GM23248 (cell line): ENCODE measurements around the gene ADAT3. TPM values are rescaled to one million over a fixed set of nuclear protein-coding genes. Genes with fewer than 3 reads are reported as not detected.
A peak's percentile ranks its signal among the peaks of the same experiment; 100 is the strongest.

Experiments
- DNase-seq: peaks from one replicate; pipeline ENCODE4 v3.0.0-alpha.2; 2015
- H2AFZ ChIP-seq: fragments of 200-600 bp; sonication (generic); 2 replicates; pipeline ENCODE4 v1.6.1; 2016; ENCODE audit warnings: antibody characterized with exemption
- H3F3A ChIP-seq: fragments of 200-600 bp; sonication (generic); 2 replicates; pipeline ENCODE4 v1.6.1; 2016; ENCODE audit warnings: mild to moderate bottlenecking, antibody characterized with exemption, mixed run types; ENCODE audit not compliant: insufficient read depth
- H3K27ac ChIP-seq: fragments of 200-600 bp; sonication (generic); 2 replicates; pipeline ENCODE4 v1.5.1; 2016; ENCODE audit warnings: mild to moderate bottlenecking
- H3K27me3 ChIP-seq: fragments of 200-600 bp; sonication (generic); replicated peaks from 2 replicates; pipeline ENCODE4 v1.6.1; 2016; ENCODE audit warnings: mild to moderate bottlenecking; ENCODE audit not compliant: insufficient read depth
- H3K36me3 ChIP-seq: fragments of 200-600 bp; sonication (generic); 2 replicates; pipeline ENCODE4 v1.6.1; 2016; ENCODE audit warnings: low read depth, mild to moderate bottlenecking
- H3K4me1 ChIP-seq: fragments of 200-600 bp; sonication (generic); 2 replicates; pipeline ENCODE4 v1.6.1; 2016; ENCODE audit warnings: mild to moderate bottlenecking; ENCODE audit not compliant: insufficient read depth
- H3K4me2 ChIP-seq: fragments of 200-600 bp; sonication (generic); one replicate; pipeline ENCODE4 v1.6.1; 2016; ENCODE audit warnings: mild to moderate bottlenecking; ENCODE audit not compliant: unreplicated experiment
- H3K4me3 ChIP-seq: fragments of 200-600 bp; sonication (generic); 2 replicates; pipeline ENCODE4 v1.5.1; 2016; ENCODE audit warnings: mild to moderate bottlenecking
- H3K79me2 ChIP-seq: fragments of 200-600 bp; sonication (generic); 2 replicates; pipeline ENCODE4 v1.6.1; 2016; ENCODE audit warnings: mild to moderate bottlenecking; ENCODE audit not compliant: insufficient read depth
- H3K9ac ChIP-seq: fragments of 200-600 bp; sonication (generic); 2 replicates; pipeline ENCODE4 v1.6.1; 2016; ENCODE audit warnings: mild to moderate bottlenecking
- H3K9me2 ChIP-seq: fragments of 200-600 bp; sonication (generic); 2 replicates; pipeline ENCODE4 v1.6.1; 2016; ENCODE audit warnings: mixed run types, mild to moderate bottlenecking, moderate library complexity; ENCODE audit not compliant: insufficient read depth
- H3K9me3 ChIP-seq: fragments of 200-600 bp; sonication (generic); one replicate; pipeline ENCODE4 v1.6.1; 2017; ENCODE audit warnings: low read depth
- H4K20me1 ChIP-seq: fragments of 200-600 bp; sonication (generic); 2 replicates; pipeline ENCODE4 v1.6.0; 2016; ENCODE audit not compliant: insufficient read depth
- EZH2 ChIP-seq: fragments of 200-600 bp; sonication (generic); IDR thresholded peaks from 2 replicates; pipeline ENCODE4 v1.6.1; 2018; ENCODE audit warnings: antibody characterized with exemption, mild to moderate bottlenecking; ENCODE audit not compliant: insufficient read depth, poor library complexity, severe bottlenecking
- EZH2phosphoT487 ChIP-seq: fragments of 200-600 bp; sonication (generic); IDR thresholded peaks from 2 replicates; pipeline ENCODE4 v1.6.1; 2018; ENCODE audit warnings: antibody characterized with exemption, moderate library complexity, mild to moderate bottlenecking, low read depth; ENCODE audit not compliant: insufficient read depth
- WGBS, 2 experiments: methylation state at CpG; one replicate each; pipeline ENCODE4 v1.1.6; 2015 to 2017; ENCODE audit warnings: low lambda C conversion rate in 2 of 2, low coverage in 1 of 2; ENCODE audit errors: missing lambda C conversion rate in 2 of 2; 5-methylcytosine and 5-hydroxymethylcytosine counted together
- in situ Hi-C: fragments of 300-500 bp; cut with MboI; formaldehyde crosslinking; loops from 2 replicates; pipeline ENCODE4 v1.15.0; 2020
- polyA plus RNA-seq: library from polyadenylated mRNA; unstranded; fragments of >200 nt; fragmentation: Nextera tagmentation; extraction: Ambion mirVana; gene quantifications from 2 replicates; pipeline ENCODE4 v1.2.1, GENCODE V29; 2016
- total RNA-seq: library from RNA; depleted of rRNA; stranded (reverse); fragments of >200 nt; shearing (Covaris generic); gene quantifications from 2 replicates; pipeline ENCODE4 v1.2.3, GENCODE V29; 2014

ADAT3 gene
- total and polyA plus RNA-seq, 2 experiments from 2014 or later: 0.22 to 3.2 TPM

GRCh38 chr19:1950640-1951039 is 45.4 kb downstream of the ADAT3 start:
- Histone ChIP-seq H4K20me1 (no peaks in the 10 kb centered on the region), H3K9me2 (no peaks in the 10 kb centered on the region), H3K27me3 (no peaks in the 10 kb centered on the region), H3K4me3 (no peak overlapping the region), H3K4me2 (no peak overlapping the region), H3F3A (no peaks in the 10 kb centered on the region), H3K27ac (no peak overlapping the region), H3K79me2 (peaks cover 99% of the 10 kb centered on the region), H3K4me1 (no peaks in the 10 kb centered on the region), H3K36me3 (no peaks in the 10 kb centered on the region), H3K9ac (no peak overlapping the region), H3K9me3 (no peaks in the 10 kb centered on the region), H2AFZ (no peak overlapping the region)
- TF ChIP-seq EZH2 (no peak), EZH2phosphoT487 (no peak)
- in situ Hi-C loops: no loop called here
- 91 to 94% methylated on average over 12 to 16 of the region's 16 CpGs for WGBS, 2 experiments
- no peak for DNase-seq

GRCh38 chr19:1952635-1953034 is 47.4 kb downstream of the ADAT3 start:
- H2AFZ ChIP-seq: no peak overlapping the region
- no peak overlapping the region for H3K4me3 ChIP-seq
- DNase-seq: peak; percentile 43
- 85% methylated on average over 21 of the region's 21 CpGs for WGBS, 2 experiments
- H4K20me1 ChIP-seq: no peaks in the 10 kb centered on the region
- no peaks in the 10 kb centered on the region for H3K27me3 ChIP-seq
- in situ Hi-C loops: no loop called here
- no peak overlapping the region for H3K9ac ChIP-seq
- H3K79me2 ChIP-seq: peaks cover 99% of the 10 kb centered on the region
- no peak overlapping the region for H3K27ac ChIP-seq
- H3K36me3 ChIP-seq: no peaks in the 10 kb centered on the region
- H3K4me2 ChIP-seq: no peak overlapping the region
- no peaks in the 10 kb centered on the region for H3K9me3 ChIP-seq
- TF ChIP-seq EZH2 (no peak), EZH2phosphoT487 (no peak)
- H3K4me1 ChIP-seq: no peaks in the 10 kb centered on the region
- H3K9me2 ChIP-seq: no peaks in the 10 kb centered on the region
- no peaks in the 10 kb centered on the region for H3F3A ChIP-seq

- Histone ChIP-seq H3K27me3 (no peaks in the 10 kb centered on the region), H3K27ac (no peak overlapping the region), H2AFZ (no peak overlapping the region), H3K9me3 (no peaks in the 10 kb centered on the region), H3K36me3 (no peaks in the 10 kb centered on the region), H3K4me3 (no peak overlapping the region), H3K79me2 (peaks cover 99% of the 10 kb centered on the region), H3K4me2 (no peak overlapping the region), H4K20me1 (no peaks in the 10 kb centered on the region), H3K9me2 (no peaks in the 10 kb centered on the region), H3F3A (no peaks in the 10 kb centered on the region), H3K9ac (no peak overlapping the region), H3K4me1 (no peaks in the 10 kb centered on the region)
- TF ChIP-seq EZH2 (no peak), EZH2phosphoT487 (no peak)
- WGBS, 2 experiments: 88 to 93% methylated on average over 18 to 19 of the region's 19 CpGs
- DNase-seq: no peak
- in situ Hi-C loops: no loop called here
Observed at GRCh38 chr19:1953037-1953436, 47.8 kb downstream of the ADAT3 start.

DNA sequence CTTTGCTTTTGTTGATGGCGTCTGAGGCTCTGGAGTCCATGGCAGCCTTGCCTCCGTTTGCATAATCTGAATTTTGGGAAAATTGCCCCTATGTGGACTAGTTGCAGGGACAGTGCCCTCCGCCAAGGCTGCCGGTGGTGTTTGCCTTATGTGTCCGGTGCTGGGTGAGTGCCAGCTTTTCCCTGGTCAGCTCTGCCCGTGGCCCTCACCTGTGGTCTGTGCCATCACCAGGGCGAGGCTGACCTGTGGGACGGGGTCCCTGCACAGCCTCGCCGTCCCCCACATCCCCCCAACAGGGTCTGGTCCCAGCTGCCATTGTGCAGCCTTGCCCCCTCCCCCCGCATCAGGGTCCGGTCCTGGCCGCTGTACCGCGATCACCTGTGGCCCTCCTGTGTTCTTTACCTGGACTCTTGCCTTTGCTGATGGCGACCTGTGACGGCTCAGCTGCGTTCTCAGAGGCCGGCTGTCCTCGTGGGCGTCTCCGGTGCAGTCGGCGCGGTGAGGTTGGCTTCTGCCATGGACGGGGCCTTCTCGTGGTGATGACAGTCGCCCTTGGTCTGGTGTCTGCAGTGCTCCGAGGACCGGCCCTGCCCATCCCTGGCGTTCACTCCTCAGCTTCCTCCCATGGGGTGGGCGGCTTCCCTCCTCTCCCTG is 48.4 kb downstream of the ADAT3 start:
- peaks cover 95% of the 10 kb centered on the region for H3K79me2 ChIP-seq
- H3K4me3 ChIP-seq: no peak overlapping the region
- no peak for DNase-seq
- in situ Hi-C loops: no loop called here
- no peak overlapping the region for H3K9ac ChIP-seq
- H3K27ac ChIP-seq: no peak overlapping the region
- no peaks in the 10 kb centered on the region for H3K36me3 ChIP-seq
- H3F3A ChIP-seq: no peaks in the 10 kb centered on the region
- H3K4me2 ChIP-seq: no peak overlapping the region
- TF ChIP-seq EZH2phosphoT487: no peak
- TF ChIP-seq EZH2: no peak
- no peaks in the 10 kb centered on the region for H3K9me3 ChIP-seq
- H3K4me1 ChIP-seq: no peaks in the 10 kb centered on the region
- no peaks in the 10 kb centered on the region for H4K20me1 ChIP-seq
- no peaks in the 10 kb centered on the region for H3K9me2 ChIP-seq
- 92 to 93% methylated on average over 32 of the region's 32 CpGs for WGBS, 2 experiments
- no peak overlapping the region for H2AFZ ChIP-seq
- no peaks in the 10 kb centered on the region for H3K27me3 ChIP-seq
